ENCODE measurements around the gene PPP6R2.

DNA sequence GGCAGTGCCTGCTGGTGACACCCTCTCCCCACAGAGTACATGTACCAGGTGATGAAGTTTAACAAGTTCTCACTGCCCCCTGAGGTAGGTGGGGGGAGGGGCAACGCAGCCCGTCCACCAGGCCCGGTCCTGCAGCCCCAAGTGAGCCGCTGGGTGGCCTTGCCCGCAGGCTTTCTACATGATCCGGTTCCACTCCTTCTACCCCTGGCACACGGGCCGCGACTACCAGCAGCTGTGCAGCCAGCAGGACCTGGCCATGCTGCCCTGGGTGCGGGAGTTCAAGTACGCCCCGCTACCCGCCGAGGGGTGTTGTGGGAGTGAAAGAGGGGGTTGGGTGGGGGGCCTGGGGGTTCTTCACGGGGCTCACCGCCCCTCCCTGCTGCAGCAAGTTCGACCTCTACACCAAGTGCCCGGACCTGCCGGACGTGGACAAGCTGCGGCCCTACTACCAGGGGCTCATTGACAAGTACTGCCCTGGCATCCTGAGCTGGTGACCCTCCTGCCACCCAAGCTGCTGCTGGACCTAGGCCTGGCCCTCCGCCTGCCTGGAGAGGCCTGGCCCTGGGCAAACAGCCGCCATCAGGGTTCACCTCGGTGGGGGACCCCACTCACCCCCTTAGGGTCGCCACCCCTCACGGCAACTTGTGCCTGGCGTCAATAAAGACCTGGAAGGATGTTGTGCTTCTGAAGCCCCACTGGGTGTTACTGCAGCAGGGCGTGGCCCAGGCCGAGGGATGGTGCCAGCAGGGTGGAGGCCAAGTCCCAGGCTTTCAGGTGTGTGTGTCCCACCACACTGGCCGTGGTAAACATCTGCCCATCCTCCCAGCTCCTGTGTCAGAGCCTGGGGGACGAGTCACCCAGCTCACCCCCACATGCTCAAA is 146.5 kb downstream of the PPP6R2 start:
- no peak for TF ChIP-seq CTCF (IDR thresholded peaks at IDR 0.05; ENCODE audit: low read length)
- TF ChIP-seq EZH2 (IDR thresholded peaks at IDR 0.05; ENCODE audit: borderline replicate concordance, low read length): no peak

Measured in OCI-LY1 (cell line).